Raji (cell line): ENCODE data around the gene IQGAP3.

Experiments
- POLR2A ChIP-seq: IDR thresholded peaks from 2 replicates; pipeline ENCODE4 v1.6.1; 2011; ENCODE audit warnings: low read depth, low read length, control low read depth; ENCODE audit not compliant: insufficient read depth

IQGAP3 gene

GRCh38 chr1:156502894-156503697 is 69.3 kb downstream of the IQGAP3 start:
- TF ChIP-seq POLR2A = no peak

- no peak for TF ChIP-seq POLR2A
Measured at GRCh38 chr1:156502391-156502893, 69.9 kb downstream of the IQGAP3 start.

GRCh38 chr1:156500793-156501506 is 71.4 kb downstream of the IQGAP3 start:
- TF ChIP-seq POLR2A = peak; percentile 77

GRCh38 chr1:156500543-156500792 is 71.9 kb downstream of the IQGAP3 start, which contains the start of gene MEF2D:
TSS of gene MEF2D (minus strand) at chr1:156500775. CDS start at chr1:156483292, 17,483 bp downstream.
- peak; percentile 73 for TF ChIP-seq POLR2A

GRCh38 chr1:156499842-156500542 is 72.4 kb downstream of the IQGAP3 start:
- no peak; the same call in 1 of the 2 replicates for TF ChIP-seq POLR2A

GRCh38 chr1:156499194-156499841 is 73.0 kb downstream of the IQGAP3 start:
- no peak; the same call in 1 of the 2 replicates for TF ChIP-seq POLR2A

- no peak; the same call in 1 of the 2 replicates for TF ChIP-seq POLR2A
Measured at GRCh38 chr1:156498432-156499193, 73.8 kb downstream of the IQGAP3 start.

GRCh38 chr1:156497743-156498431 is 74.5 kb downstream of the IQGAP3 start:
- TF ChIP-seq POLR2A = no peak

GRCh38 chr1:156497078-156497742 is 75.2 kb downstream of the IQGAP3 start:
- no peak for TF ChIP-seq POLR2A

- TF ChIP-seq POLR2A = no peak
Measured at GRCh38 chr1:156496211-156496761, 76.1 kb downstream of the IQGAP3 start.

GRCh38 chr1:156495401-156496140 is 76.8 kb downstream of the IQGAP3 start:
- no peak for TF ChIP-seq POLR2A

GRCh38 chr1:156494309-156494895 is 78.0 kb downstream of the IQGAP3 start:
- no peak for TF ChIP-seq POLR2A

GRCh38 chr1:156493742-156494141 is 78.6 kb downstream of the IQGAP3 start:
- TF ChIP-seq POLR2A = no peak
